Ishikawa (cell line): ENCODE measurements around the gene KCNIP3.

Experiments used
- CEBPB ChIP-seq: IDR thresholded peaks from 2 replicates; pipeline ENCODE4 v1.6.1; 2012
- CREB1 ChIP-seq: IDR thresholded peaks from 2 replicates; pipeline ENCODE4 v1.6.1; 2012; ENCODE audit warnings: low read depth
- EGR1 ChIP-seq: IDR thresholded peaks from 2 replicates; pipeline ENCODE4 v1.6.1; 2012
- EP300 ChIP-seq: IDR thresholded peaks from 2 replicates; pipeline ENCODE4 v1.6.1; 2012; ENCODE audit warnings: borderline replicate concordance
- FOXM1 ChIP-seq: IDR thresholded peaks from 2 replicates; pipeline ENCODE4 v1.6.1; 2012; ENCODE audit warnings: low read depth, borderline replicate concordance
- MAX ChIP-seq: IDR thresholded peaks from 2 replicates; pipeline ENCODE4 v1.6.1; 2012
- NFIC ChIP-seq: IDR thresholded peaks from 2 replicates; pipeline ENCODE4 v1.6.1; 2012
- RAD21 ChIP-seq: IDR thresholded peaks from 2 replicates; pipeline ENCODE4 v1.6.1; 2012; ENCODE audit warnings: low read depth
- REST ChIP-seq: IDR thresholded peaks from 2 replicates; pipeline ENCODE4 v1.6.1; 2012; ENCODE audit warnings: low read depth, mild to moderate bottlenecking
- TAF1 ChIP-seq: IDR thresholded peaks from 2 replicates; pipeline ENCODE4 v1.6.1; 2012; ENCODE audit warnings: low read depth, mild to moderate bottlenecking
- TCF12 ChIP-seq: IDR thresholded peaks from 2 replicates; pipeline ENCODE4 v1.6.1; 2012; ENCODE audit warnings: low read depth
- TEAD4 ChIP-seq: IDR thresholded peaks from 2 replicates; pipeline ENCODE4 v1.6.1; 2012
- USF1 ChIP-seq: IDR thresholded peaks from 2 replicates; pipeline ENCODE4 v1.6.1; 2012
- YY1 ChIP-seq: IDR thresholded peaks from 2 replicates; pipeline ENCODE4 v1.6.1; 2012; ENCODE audit warnings: low read depth
- ZBTB7A ChIP-seq: IDR thresholded peaks from 2 replicates; pipeline ENCODE4 v1.6.1; 2012; ENCODE audit warnings: low read depth

Gene KCNIP3

DNA sequence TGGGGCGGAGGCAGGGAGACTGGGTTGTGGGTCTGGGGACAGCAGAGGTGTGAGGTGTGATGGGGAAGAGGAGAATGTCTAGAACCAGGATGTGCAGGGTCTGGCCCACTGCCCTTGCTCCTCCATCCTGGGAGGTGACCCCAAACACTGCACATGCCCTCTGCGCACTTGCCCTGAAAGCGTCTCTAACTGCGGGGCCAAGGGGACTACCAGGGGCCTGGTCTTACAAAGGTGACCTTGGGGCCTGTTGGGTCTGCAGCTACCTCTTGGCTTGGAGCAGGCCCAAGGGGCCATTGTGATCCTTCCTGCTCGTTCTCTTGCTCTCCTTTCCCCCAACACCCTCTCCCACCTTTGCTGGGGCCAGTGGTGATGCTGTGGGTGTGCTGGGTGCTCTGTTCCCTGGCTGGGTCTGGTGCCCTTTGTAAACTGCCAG, 57.3 kb downstream of the KCNIP3 start:
- TF ChIP-seq EGR1 (no peak), YY1 (no peak), CREB1 (no peak), TEAD4 (no peak), CEBPB (no peak), USF1 (no peak), TCF12 (no peak), RAD21 (no peak)

- TF ChIP-seq USF1 (no peak), FOXM1 (no peak), RAD21 (no peak), TEAD4 (no peak), REST (no peak), CEBPB (no peak), MAX (no peak), CREB1 (no peak), EGR1 (no peak), TCF12 (no peak), TAF1 (no peak), YY1 (no peak), ZBTB7A (no peak), EP300 (no peak), NFIC (no peak)
Observed at GRCh38 chr2:95354925-95355324, 57.8 kb downstream of the KCNIP3 start.

DNA sequence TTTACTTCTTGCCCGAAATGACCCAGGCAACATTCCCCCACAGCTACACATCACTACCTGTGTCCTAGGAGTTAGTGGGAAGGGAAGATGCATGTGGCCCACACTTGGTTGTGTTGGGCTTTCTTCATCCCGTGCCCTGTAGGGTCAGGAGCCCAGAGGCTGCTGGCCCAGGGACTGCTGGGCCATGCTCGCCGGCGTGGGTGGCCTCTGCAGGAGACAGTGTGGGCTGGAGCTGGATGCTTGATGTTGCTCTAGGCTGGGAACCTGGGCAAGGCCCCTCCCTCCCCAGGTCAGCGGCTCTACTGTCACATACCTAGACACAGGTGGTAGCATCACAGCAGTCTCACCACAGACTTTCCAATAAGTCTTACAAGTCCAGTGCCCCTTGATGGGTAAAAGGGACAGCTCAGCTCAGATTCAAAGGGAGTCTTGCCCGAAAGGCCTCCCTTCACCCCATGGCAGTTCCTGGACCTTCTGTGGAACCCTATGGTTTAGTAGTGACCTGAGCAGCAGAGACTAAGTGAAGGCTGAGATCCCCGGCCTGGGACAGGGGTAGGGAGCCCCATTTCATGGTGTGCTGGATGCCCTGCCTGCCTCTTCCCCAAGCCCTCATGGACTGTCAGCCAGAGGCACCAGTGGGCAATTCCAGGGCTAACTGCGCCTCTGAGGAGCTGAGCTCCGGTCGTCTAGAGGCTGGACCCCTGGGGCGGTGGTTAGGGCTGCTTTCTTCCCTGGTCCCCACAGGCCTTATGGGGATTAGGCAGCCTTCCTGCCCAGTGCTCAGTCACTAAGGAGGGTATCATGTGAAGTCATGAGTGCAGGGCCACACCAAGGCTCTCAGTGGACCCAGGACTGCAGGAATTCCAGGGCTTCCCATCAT, 59.9 kb downstream of the KCNIP3 start:
- no peak for TF ChIP-seq RAD21
- no peak for TF ChIP-seq YY1
- TF ChIP-seq MAX = no peak
- no peak for TF ChIP-seq CREB1
- no peak for TF ChIP-seq USF1
- TF ChIP-seq EGR1 = no peak

DNA sequence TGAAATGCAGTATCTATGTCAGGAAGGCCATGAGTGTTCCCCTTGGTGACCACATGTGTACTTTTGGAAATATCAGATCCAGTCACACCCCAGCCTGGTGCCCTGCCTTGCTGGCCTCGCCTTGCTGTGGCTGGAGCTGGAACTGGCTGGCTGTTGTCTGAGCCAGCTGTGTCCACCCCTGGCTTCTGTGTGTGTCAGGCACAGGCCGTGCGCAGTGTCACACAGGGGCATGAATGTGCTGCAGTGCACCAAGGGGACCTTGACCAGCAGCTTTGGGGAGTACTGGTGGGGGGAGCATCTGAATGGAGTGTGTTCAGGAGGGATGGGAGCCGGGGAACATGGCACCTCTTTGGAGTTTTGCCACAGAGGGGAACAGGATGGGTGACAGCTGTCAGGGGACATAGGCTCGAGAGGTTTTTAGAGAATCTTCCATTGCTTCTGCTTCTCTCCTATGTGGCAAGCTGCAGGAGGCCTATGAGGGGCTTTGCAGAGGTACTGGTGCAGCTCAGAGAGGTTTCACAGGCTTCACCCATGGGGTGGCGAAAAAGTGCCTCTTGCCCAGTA, 60.7 kb downstream of the KCNIP3 start:
- no peak for TF ChIP-seq TAF1
- TF ChIP-seq CEBPB = no peak
- TF ChIP-seq FOXM1 = no peak
- no peak for TF ChIP-seq USF1
- no peak for TF ChIP-seq YY1
- no peak for TF ChIP-seq REST
- no peak for TF ChIP-seq EP300
- TF ChIP-seq NFIC = no peak
- TF ChIP-seq MAX = no peak
- TF ChIP-seq EGR1 = no peak
- no peak for TF ChIP-seq TCF12
- no peak for TF ChIP-seq ZBTB7A
- TF ChIP-seq TEAD4 = no peak
- TF ChIP-seq CREB1 = no peak

GRCh38 chr2:95359031-95359430, 61.9 kb downstream of the KCNIP3 start:
- TF ChIP-seq NFIC = no peak
- no peak for TF ChIP-seq MAX
- TF ChIP-seq TEAD4 = no peak
- no peak for TF ChIP-seq RAD21
- TF ChIP-seq CEBPB = no peak
- no peak for TF ChIP-seq EP300
- TF ChIP-seq YY1 = no peak
- no peak for TF ChIP-seq REST
- TF ChIP-seq TAF1 = no peak
- TF ChIP-seq CREB1 = no peak
- no peak for TF ChIP-seq EGR1
- no peak for TF ChIP-seq USF1
